Activated CD4-positive, alpha-beta T cell treated with anti-CD3 and anti-CD28 coated beads, Interleukin-2, amount 50 U/mL, for 16 hours (primary cell): ENCODE measurements around the gene KAZN.

Experiments
- DNase-seq: peaks from one replicate; pipeline ENCODE4 v3.0.0-alpha.2; 2020

Gene KAZN

GRCh38 chr1:14922942-14923726, 324.6 kb downstream of the KAZN start:
- no peak for DNase-seq

DNA sequence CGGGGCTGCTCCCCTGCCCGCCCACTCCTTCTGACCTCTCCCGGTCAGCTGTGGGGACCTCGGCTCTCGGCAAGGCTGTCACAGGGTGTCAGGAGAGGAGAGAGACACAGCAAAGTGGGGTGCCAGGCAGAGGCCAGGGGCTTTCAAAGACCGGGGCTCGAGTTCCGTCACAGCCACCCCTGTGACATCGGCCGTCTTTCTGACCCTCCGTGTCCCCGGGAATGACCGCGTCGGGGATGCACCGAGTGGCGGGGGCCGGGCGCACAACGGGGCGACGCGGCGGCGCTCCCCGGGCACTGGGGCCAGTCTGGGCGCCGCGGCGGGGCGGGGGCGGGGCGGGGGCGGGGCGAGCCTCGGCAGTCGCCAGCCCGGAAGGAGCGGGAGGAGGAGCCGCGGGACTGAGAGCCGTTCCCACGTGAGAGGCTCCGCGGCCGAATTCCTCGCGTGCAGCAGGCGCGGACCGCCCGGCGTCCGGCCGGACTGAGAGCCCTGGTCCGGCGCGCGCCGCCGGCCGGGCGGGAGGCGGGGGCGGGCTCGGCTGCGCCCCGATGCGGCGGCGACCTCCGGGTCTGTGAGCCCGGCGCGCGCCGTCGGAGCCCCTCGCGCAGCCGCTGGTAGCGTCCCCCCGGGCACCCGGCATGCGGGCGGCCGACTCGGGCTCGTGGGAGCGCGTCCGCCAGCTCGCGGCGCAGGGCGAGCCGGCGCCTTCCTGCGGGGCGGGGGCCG, 325.4 kb downstream of the KAZN start:
- DNase-seq = peak; percentile 27

DNA sequence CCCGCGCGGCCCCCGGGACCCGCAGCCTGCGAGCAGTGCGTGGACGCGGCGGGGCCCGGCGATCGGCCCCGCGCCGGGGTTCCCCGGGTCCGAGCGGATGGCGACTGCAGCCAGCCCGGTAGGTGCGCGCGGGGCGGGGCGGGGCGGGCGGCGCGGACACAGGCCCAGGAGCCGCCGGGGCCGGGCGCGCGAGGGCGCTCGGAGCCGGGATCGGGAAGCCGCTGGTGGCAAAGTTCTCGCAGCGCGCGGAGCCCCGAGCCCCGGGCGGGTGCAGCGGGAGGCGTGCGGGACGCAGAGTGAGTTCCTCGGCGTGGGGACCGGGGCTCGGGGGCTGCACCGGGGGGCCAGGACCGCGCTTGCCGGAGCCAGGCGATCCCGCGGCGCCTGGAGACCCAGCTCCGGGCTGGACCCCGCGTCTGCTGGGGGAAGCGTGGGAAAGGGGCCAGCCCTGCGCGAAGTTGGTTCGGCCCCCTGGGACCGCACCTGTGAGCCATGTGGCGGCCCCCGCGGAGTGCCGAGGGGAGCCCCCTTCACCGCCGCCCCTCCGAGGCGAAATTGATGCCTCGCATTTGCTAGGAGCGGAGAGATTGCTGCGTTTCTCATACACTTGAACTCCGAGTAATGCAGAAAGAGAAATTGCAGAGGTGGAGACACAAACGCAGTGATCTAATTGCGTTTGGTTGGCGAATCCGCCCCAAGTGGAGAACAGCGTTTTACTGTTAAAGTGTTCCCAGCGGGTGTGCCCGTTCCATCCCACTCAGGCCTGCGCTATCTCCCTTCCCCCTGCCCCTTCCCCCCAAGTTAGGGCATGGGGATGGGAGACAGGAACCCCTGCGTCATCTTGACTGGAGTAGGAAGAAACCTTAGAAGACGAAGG, 326.2 kb downstream of the KAZN start:
- peak; percentile 10 for DNase-seq

DNA sequence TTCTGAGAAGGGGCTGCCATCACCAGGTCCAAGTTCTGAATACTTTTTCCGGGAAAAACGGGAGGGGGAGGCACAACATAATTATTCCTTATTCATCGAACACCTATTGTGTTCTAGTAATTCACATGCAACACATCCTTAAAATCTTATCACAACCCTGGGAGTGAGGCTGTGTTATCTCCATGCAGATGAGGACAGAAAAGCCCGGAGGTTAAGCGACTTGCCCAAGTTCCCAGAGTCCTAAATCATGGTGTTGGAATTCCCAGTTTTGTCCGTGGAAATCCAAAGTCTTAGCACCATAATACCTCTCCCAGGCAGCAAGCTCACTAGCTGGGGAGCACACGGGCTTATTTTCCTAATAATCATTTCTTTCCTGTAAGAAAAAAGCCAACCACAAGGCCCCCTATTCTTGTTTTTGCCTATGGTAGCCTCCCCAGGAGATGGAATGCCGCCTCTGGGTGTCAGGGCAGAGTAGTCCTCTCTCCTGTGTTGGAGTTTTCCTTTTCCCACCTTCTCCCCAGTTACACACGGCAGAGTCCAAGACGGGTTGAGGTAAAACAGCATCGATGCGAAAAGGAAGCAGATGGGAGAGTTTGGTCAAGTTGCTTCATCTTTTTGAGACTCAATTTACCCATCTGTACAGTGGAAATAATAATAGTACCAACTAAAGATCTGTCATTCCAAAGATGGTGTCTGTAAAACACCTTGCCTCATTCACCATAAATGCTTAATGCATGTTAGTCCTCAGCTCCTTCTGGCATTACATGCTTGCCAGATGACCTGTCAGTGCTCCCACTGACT, 327.1 kb downstream of the KAZN start:
- DNase-seq = no peak

GRCh38 chr1:14926229-14926628, 327.7 kb downstream of the KAZN start:
- no peak for DNase-seq

- DNase-seq = no peak
Measured at GRCh38 chr1:14926818-14927575, 328.5 kb downstream of the KAZN start.

GRCh38 chr1:14928412-14928811, 329.9 kb downstream of the KAZN start:
- no peak for DNase-seq

GRCh38 chr1:14928886-14929546, 330.5 kb downstream of the KAZN start:
- no peak for DNase-seq

DNA sequence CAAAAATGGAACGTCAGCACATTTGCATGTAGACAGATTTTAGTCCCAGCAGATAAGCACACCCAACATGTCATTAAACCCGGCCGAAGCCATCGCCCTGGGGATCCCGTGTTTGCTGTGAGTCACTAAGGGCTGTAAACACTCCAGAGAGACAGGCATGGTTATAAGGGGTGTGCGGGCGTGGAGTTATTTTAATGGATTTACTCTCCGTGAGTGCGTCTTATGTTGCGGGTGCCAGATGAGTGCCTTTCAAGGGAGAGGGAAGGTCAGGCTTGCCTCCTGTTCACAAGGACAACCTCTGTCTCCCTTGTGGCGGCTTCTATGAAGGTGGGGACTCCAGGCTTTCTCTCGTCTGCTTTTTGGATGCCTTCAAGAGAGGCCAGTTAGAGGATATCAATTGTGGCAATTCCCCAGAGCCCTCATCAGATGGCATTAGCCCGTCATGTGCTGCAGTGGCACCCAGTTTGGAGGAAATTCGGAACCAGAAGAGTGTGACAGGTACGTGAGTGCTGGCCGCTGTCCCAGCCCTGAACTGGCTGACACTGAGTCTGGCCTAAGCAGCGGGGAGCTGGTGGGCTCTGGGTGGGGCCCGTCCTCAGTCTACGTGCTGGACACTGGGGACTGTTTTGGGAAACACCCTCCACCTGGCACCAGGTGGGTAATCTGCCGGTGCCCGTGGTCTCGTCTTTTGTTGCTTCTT, 331.2 kb downstream of the KAZN start:
- DNase-seq = no peak

GRCh38 chr1:14930247-14930965, 331.9 kb downstream of the KAZN start:
- DNase-seq = no peak

DNA sequence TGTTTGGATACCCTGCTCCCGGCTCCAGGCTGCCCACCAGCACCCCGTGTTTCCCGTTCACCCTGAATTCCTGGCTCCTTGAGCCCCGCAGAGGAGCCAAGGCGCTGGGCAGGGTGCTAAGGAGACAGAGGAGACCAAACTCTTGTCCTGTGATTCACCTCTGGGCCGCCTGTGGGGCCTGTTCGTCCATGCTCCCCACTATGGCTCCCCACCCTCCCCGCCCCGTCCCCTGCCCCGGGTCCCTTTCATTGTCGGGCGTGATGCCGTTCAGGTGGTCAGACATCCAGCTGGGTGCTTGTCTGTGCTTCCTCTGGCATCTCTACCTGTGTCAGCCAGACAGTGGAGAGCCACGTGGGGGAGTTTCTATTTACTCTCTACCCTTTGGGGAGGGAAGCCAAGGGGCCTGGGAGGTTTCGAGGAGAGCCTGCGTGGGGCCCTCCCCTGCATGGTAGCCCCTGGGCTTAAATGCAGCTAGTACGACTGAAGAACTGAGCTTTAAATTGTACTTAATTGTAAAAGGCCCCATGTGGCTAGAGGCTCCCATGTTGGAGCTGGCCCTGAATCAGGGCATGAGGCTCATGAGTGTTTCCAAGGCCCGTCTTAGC, 333.7 kb downstream of the KAZN start:
- no peak for DNase-seq

GRCh38 chr1:14934867-14935266, 336.4 kb downstream of the KAZN start:
- DNase-seq = no peak

- no peak for DNase-seq
Measured at GRCh38 chr1:14936815-14937214, 338.3 kb downstream of the KAZN start.

DNA sequence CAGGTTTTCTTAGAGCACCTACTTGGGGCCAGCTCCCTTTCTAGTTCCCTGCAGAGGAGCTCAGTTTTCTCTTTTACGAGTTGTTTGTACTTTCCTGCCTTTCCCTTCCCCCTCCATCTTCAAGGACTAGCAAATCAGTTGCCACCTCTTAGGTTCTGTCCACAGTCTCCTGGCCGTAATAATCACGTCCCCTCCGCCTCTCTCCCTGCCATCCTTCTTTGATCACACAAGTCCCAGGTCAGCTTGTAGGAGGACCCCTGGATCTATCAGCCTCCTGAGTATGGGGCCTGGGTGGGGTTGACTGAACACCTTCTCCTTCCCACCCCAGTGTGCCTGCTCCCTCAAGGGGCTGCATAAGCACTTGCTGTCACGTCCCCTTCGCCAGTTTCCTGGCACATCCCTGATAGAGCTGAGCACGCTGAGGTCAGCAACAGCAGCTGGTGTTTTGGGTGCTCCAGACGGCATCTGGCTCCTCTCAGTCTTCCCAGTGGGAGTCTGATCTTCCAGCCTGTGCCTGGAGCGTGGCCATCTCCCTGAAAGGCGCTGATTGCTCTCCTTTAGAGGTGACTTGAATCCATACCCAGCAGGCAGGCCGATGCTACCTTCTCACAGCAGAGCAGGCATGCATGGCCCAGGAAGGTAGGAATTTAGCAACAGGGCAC, 338.9 kb downstream of the KAZN start:
- DNase-seq = no peak

DNA sequence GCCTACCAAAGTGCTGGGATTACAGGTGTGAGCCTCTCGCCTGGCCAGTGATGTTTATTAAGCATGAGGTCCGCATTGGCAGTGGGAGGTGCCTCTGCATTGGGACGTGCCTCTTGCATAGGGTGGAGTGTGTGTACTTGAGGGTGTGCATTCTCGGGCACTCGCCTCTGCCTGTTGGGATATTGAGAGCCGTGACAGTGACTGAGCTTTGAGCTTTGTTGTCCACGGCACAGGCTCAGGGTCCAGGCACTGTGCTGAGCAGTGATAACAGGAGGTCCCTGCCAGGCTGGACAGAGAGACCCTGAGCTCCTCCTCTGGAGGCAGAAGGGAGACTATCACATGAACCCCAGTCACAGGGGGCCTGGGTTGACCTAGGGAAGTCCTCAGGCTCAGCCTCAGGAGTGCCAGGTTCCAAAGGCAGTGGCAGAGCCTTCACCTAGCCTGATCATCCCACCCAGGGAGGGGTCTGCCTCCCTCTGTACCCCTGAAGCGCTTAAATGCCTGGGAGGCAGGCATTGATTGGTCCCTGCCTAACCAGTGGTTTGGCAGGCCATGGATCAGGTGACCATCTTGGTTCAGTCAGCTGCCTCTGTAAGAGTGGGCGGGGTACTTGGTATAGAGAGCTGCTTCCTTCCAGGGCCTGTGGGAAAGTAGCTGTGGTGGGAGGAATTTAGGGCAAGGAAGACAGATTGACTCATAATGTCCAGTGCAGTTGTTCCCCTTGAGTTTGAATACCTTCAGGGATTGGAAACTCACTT, 341.2 kb downstream of the KAZN start:
- no peak for DNase-seq

GRCh38 chr1:14940285-14940870, 341.9 kb downstream of the KAZN start:
- no peak for DNase-seq

DNA sequence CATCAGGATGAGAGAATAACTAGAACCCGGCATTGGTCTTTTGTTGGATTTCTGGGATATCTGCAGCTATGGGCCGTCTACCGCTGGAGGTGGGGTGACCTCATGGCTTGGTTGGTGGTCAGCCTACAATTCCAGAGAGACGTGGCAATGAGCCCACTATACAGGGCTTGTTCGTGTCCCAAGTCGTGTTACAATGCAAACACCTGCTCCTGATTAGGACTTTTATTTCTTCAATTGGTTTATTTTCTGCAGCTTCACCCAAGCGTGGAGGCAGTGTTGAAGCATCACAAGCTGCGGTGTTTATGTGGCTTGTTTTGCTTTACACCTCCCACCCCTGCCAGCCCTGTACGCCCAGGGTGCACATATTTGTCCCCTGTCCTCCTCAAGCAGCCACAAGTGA, 343.4 kb downstream of the KAZN start:
- DNase-seq = no peak
